ENCODE data around the gene TTLL3. TPM values are rescaled to one million over a fixed set of nuclear protein-coding genes. Genes with fewer than 3 reads are reported as not detected.

Gene TTLL3
- total and polyA plus RNA-seq, 2 of the 4 experiments (the other 2 are of a cell fraction): 6.8 to 43.4 TPM

DNA sequence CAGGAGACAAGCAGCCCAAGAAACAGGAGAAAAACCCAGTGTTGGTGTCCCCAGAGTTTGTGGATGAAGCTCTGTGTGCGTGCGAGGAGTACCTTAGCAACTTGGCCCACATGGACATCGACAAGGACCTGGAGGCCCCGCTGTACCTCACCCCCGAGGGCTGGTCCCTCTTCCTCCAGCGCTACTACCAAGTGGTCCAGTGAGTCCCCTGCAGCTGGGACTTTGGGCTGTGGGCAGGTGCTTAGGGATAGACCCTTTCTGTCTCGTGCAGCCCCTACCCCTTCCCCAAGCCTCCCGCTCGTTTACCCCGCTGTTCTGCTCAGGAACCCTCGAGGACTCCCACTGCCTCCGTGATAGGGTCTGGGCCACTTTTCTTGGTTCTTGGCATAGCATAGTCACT lies 10.5 kb downstream of the TTLL3 start:
- Histone ChIP-seq H4K8ac (ENCODE audit: low read depth in 2 of 2, low read length in 2 of 2) (no peak overlapping the region), H2AFZ (replicated peaks; ENCODE audit: low read length, poor library complexity) (no peak overlapping the region), H3K27me3 (ENCODE audit: control insufficient read depth, insufficient read depth, low read length) (no peaks in the 10 kb centered on the region), H3K9me3 (ENCODE audit: control insufficient read depth, insufficient read depth, low read length) (no peaks in the 10 kb centered on the region), H3K36me3 (ENCODE audit: control insufficient read depth, insufficient read depth, low read length) (peaks cover 4% of the 10 kb centered on the region), H2AK9ac (replicated peaks; ENCODE audit: low read depth, low read length, poor library complexity) (no peak overlapping the region), H2AK5ac (ENCODE audit: low read depth, low read length) (no peak overlapping the region), H4K91ac (ENCODE audit: insufficient read depth, low read depth, low read length) (no peak overlapping the region), H3K9me1 (ENCODE audit: insufficient read depth, low read length) (peaks cover 11% of the 10 kb centered on the region), H3K4me2 (ENCODE audit: low read depth, low read length) (no peak overlapping the region), H3K4me1 (ENCODE audit: control insufficient read depth, insufficient read depth, low read length) (no peaks in the 10 kb centered on the region), H3K14ac (replicated peaks; ENCODE audit: low read depth, low read length) (no peak overlapping the region), H3K9ac (ENCODE audit: low read depth, low read length) (no peak overlapping the region), H3K79me1 (ENCODE audit: low read depth in 1 of 2, low read length in 2 of 2) (no peaks in the 10 kb centered on the region), H2BK15ac (ENCODE audit: low read depth, low read length) (no peak overlapping the region), H3K18ac (ENCODE audit: low read depth, low read length) (no peak overlapping the region), H2BK120ac (ENCODE audit: low read depth, low read length) (no peak overlapping the region), H3K4me3 (ENCODE audit: insufficient read depth, low read depth, low read length) (no peak overlapping the region), H2BK5ac (ENCODE audit: low read depth, low read length, poor library complexity, severe bottlenecking) (no peak overlapping the region), H3K23ac (ENCODE audit: low read depth, low read length) (no peak overlapping the region), H3K27ac (ENCODE audit: insufficient read depth, low read length) (no peak overlapping the region), H2BK20ac (ENCODE audit: low read depth, low read length) (no peak overlapping the region), H4K20me1 (ENCODE audit: insufficient read depth, low read length) (no peaks in the 10 kb centered on the region; the same call in 1 of the 2 replicates), H3K56ac (ENCODE audit: extremely low read depth, insufficient read depth, low read length) (no peak overlapping the region), H3K4ac (ENCODE audit: low read depth, low read length) (no peak overlapping the region), H4K5ac (ENCODE audit: low read depth, low read length) (no peak overlapping the region)
- in situ Hi-C loops (cut with MboI; ENCODE audit: low sequenced_read_pairs): no loop called here
- no peak for DNase-seq
- intact Hi-C loops (cut with micrococcal nuclease): no loop called here
- ChIA-PET CTCF (no interaction called here), POLR2A (ENCODE audit: unreplicated experiment) (no interaction called here)
- no peak for ATAC-seq (ENCODE audit: low read depth)
- 96% methylated on average over 4 of the region's 12 CpGs; no CpG with 5 or more reads in 1 of the 2 experiments for WGBS, 2 experiments (ENCODE audit: extremely low coverage in 2 of 2, insufficient read length in 1 of 2)
- no TSS peak for BruUV-seq (replicated peaks)
- TF ChIP-seq, protein P1, sequence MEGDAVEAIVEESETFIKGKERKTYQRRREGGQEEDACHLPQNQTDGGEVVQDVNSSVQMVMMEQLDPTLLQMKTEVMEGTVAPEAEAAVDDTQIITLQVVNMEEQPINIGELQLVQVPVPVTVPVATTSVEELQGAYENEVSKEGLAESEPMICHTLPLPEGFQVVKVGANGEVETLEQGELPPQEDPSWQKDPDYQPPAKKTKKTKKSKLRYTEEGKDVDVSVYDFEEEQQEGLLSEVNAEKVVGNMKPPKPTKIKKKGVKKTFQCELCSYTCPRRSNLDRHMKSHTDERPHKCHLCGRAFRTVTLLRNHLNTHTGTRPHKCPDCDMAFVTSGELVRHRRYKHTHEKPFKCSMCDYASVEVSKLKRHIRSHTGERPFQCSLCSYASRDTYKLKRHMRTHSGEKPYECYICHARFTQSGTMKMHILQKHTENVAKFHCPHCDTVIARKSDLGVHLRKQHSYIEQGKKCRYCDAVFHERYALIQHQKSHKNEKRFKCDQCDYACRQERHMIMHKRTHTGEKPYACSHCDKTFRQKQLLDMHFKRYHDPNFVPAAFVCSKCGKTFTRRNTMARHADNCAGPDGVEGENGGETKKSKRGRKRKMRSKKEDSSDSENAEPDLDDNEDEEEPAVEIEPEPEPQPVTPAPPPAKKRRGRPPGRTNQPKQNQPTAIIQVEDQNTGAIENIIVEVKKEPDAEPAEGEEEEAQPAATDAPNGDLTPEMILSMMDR (conservative IDR thresholded peaks at IDR 0.05; ENCODE audit: low read depth, low read length): no peak
- TF ChIP-seq MAFK (IDR thresholded peaks at IDR 0.05; ENCODE audit: low read depth, low read length): no peak
- dilution Hi-C loops (cut with HindIII; ENCODE audit: low sequenced_read_pairs, unreplicated experiment): no loop called here
